ENCODE results near the gene HRC.
"Not testable (repeated sequence)": the region's sequence is repeated elsewhere in the genome, so short reads cannot be mapped to it uniquely, and the experiment has no call there.

Gene HRC

GRCh38 chr19:49149652-49150105, 5.5 kb downstream of the HRC start:
- H4K8ac ChIP-seq (ENCODE audit: low read depth, low read length), result peak overlapping the region; percentile 39
- H4K12ac ChIP-seq (ENCODE audit: low read depth, low read length), result no peak overlapping the region
- H3K4me2 ChIP-seq (ENCODE audit: low read length), result peak overlapping the region; percentile 78
- no peak overlapping the region for H3K4ac ChIP-seq (ENCODE audit: low read depth, low read length)
- peak overlapping the region; percentile 74 for H3K4me3 ChIP-seq (ENCODE audit: low read depth, low read length)
- DNase-seq, result peak; percentile 40 to 71
- H3K36me3 ChIP-seq (ENCODE audit: control insufficient read depth in 1 of 2, insufficient read depth in 2 of 2, low read length in 2 of 2), result no peaks in the 10 kb centered on the region
- peaks cover 12% of the 10 kb centered on the region for H3K9me3 ChIP-seq (ENCODE audit: insufficient read depth, low read depth, low read length)
- peaks cover 2% of the 10 kb centered on the region for H3K79me2 ChIP-seq (ENCODE audit: control insufficient read depth, insufficient read depth, low read length, poor library complexity)
- peak overlapping the region; percentile 29 for H4K91ac ChIP-seq (ENCODE audit: low read depth, low read length)
- peak overlapping the region; percentile 17 for H3K9ac ChIP-seq (ENCODE audit: low read length)
- H2BK120ac ChIP-seq (ENCODE audit: insufficient read depth, low read length, poor library complexity), result peak overlapping the region; percentile 26
- H3K23ac ChIP-seq (ENCODE audit: low read length), result no peak overlapping the region
- H2BK12ac ChIP-seq (ENCODE audit: low read length), result no peak overlapping the region
- H2BK5ac ChIP-seq (ENCODE audit: low read depth, low read length, poor library complexity), result no peak overlapping the region
- H3K27me3 ChIP-seq (ENCODE audit: insufficient read depth, low read length), result no peaks in the 10 kb centered on the region
- peak overlapping the region; percentile 6 for H3K27ac ChIP-seq (ENCODE audit: low read depth, low read length)
- no CpG with 5 or more reads among the region's 23 CpGs for WGBS (ENCODE audit: extremely low coverage, insufficient coverage, insufficient read length)
- peak overlapping the region; percentile 12 for H3K14ac ChIP-seq (ENCODE audit: low read length)
- peak overlapping the region; percentile 21 for H3K18ac ChIP-seq (ENCODE audit: low read length)
- no peak overlapping the region for H2AK5ac ChIP-seq (ENCODE audit: low read length)
- H3K4me1 ChIP-seq (ENCODE audit: control insufficient read depth in 1 of 2, insufficient read depth in 2 of 2, low read length in 2 of 2), result peaks cover 6 to 28% of the 10 kb centered on the region in 2 experiments
- H3K79me1 ChIP-seq (ENCODE audit: low read length), result peaks cover 14% of the 10 kb centered on the region
- H2AFZ ChIP-seq (ENCODE audit: insufficient read depth, low read length, poor library complexity), result peak overlapping the region; percentile 82

- no peak overlapping the region for H3K23ac ChIP-seq (ENCODE audit: low read length)
- H4K91ac ChIP-seq (ENCODE audit: low read depth, low read length), result peak overlapping the region; percentile 30
- peak overlapping the region; percentile 35 for H3K18ac ChIP-seq (ENCODE audit: low read length)
- H3K79me2 ChIP-seq (ENCODE audit: control insufficient read depth, insufficient read depth, low read length, poor library complexity), result peaks cover 2% of the 10 kb centered on the region
- no peak overlapping the region for H3K4ac ChIP-seq (ENCODE audit: low read depth, low read length)
- H3K36me3 ChIP-seq (ENCODE audit: control insufficient read depth in 1 of 2, insufficient read depth in 2 of 2, low read length in 2 of 2), result no peaks in the 10 kb centered on the region
- H3K9me3 ChIP-seq (ENCODE audit: insufficient read depth, low read depth, low read length), result peaks cover 10% of the 10 kb centered on the region
- H2AFZ ChIP-seq (ENCODE audit: insufficient read depth, low read length, poor library complexity), result peak overlapping the region; percentile 53
- no peak overlapping the region for H2AK5ac ChIP-seq (ENCODE audit: low read length)
- no peak overlapping the region for H3K14ac ChIP-seq (ENCODE audit: low read length)
- peak overlapping the region; percentile 78 for H3K4me2 ChIP-seq (ENCODE audit: low read length)
- H4K8ac ChIP-seq (ENCODE audit: low read depth, low read length), result peak overlapping the region; percentile 51
- H3K4me1 ChIP-seq (ENCODE audit: control insufficient read depth in 1 of 2, insufficient read depth in 2 of 2, low read length in 2 of 2), result peaks cover 6 to 28% of the 10 kb centered on the region in 2 experiments
- H3K27ac ChIP-seq (ENCODE audit: low read depth, low read length), result peak overlapping the region; percentile 6
- no peak overlapping the region for H2BK12ac ChIP-seq (ENCODE audit: low read length)
- peak overlapping the region; percentile 74 for H3K4me3 ChIP-seq (ENCODE audit: low read depth, low read length)
- no peak overlapping the region for H4K12ac ChIP-seq (ENCODE audit: low read depth, low read length)
- DNase-seq, result peak; percentile 94 to 96
- H2BK5ac ChIP-seq (ENCODE audit: low read depth, low read length, poor library complexity), result no peak overlapping the region
- H3K79me1 ChIP-seq (ENCODE audit: low read length), result peaks cover 14% of the 10 kb centered on the region
- H3K27me3 ChIP-seq (ENCODE audit: insufficient read depth, low read length), result no peaks in the 10 kb centered on the region
- WGBS (ENCODE audit: extremely low coverage, insufficient coverage, insufficient read length), result no CpG with 5 or more reads among the region's 49 CpGs
- H2BK120ac ChIP-seq (ENCODE audit: insufficient read depth, low read length, poor library complexity), result peak overlapping the region; percentile 26
- no peak overlapping the region for H3K9ac ChIP-seq (ENCODE audit: low read length)
These were observed 6.2 kb downstream of the HRC start for GRCh38 chr19:49148784-49149651.

- WGBS (ENCODE audit: extremely low coverage, insufficient coverage, insufficient read length), result no CpG with 5 or more reads among the region's 11 CpGs
- H3K36me3 ChIP-seq (ENCODE audit: control insufficient read depth in 1 of 2, insufficient read depth in 2 of 2, low read length in 2 of 2), result no peaks in the 10 kb centered on the region
These were observed 7.0 kb downstream of the HRC start for GRCh38 chr19:49148044-49148682.

GRCh38 chr19:49146408-49146770, 8.8 kb downstream of the HRC start:
- not testable (repeated sequence) for H2BK5ac ChIP-seq (ENCODE audit: low read depth, low read length, poor library complexity); H3K79me2 ChIP-seq (ENCODE audit: control insufficient read depth, insufficient read depth, low read length, poor library complexity); H3K18ac ChIP-seq (ENCODE audit: low read length); H2AK5ac ChIP-seq (ENCODE audit: low read length); H2BK12ac ChIP-seq (ENCODE audit: low read length); H4K91ac ChIP-seq (ENCODE audit: low read depth, low read length); H3K4ac ChIP-seq (ENCODE audit: low read depth, low read length); H3K9me3 ChIP-seq (ENCODE audit: insufficient read depth, low read depth, low read length); H3K36me3 ChIP-seq (ENCODE audit: control insufficient read depth in 1 of 2, insufficient read depth in 2 of 2, low read length in 2 of 2); H3K14ac ChIP-seq (ENCODE audit: low read length); DNase-seq; H3K23ac ChIP-seq (ENCODE audit: low read length); H3K27me3 ChIP-seq (ENCODE audit: insufficient read depth, low read length); H3K9ac ChIP-seq (ENCODE audit: low read length); H2AFZ ChIP-seq (ENCODE audit: insufficient read depth, low read length, poor library complexity); H2BK120ac ChIP-seq (ENCODE audit: insufficient read depth, low read length, poor library complexity); H4K12ac ChIP-seq (ENCODE audit: low read depth, low read length); H3K4me3 ChIP-seq (ENCODE audit: low read depth, low read length); H3K27ac ChIP-seq (ENCODE audit: low read depth, low read length); H4K8ac ChIP-seq (ENCODE audit: low read depth, low read length)
- Histone ChIP-seq H3K4me1 (ENCODE audit: control insufficient read depth in 1 of 2, insufficient read depth in 2 of 2, low read length in 2 of 2) (peaks cover 6 to 29% of the 10 kb centered on the region in 2 experiments), H3K79me1 (ENCODE audit: low read length) (peaks cover 14% of the 10 kb centered on the region), H3K4me2 (ENCODE audit: low read length) (peak overlapping the region; percentile 58)
- no CpG with 5 or more reads among the region's 7 CpGs for WGBS (ENCODE audit: extremely low coverage, insufficient coverage, insufficient read length)

More at GRCh38 chr19:49148044-49148682, 7.0 kb downstream of the HRC start:
- Histone ChIP-seq H4K12ac (ENCODE audit: low read depth, low read length) (no peak overlapping the region), H2AFZ (ENCODE audit: insufficient read depth, low read length, poor library complexity) (no peak overlapping the region), H3K79me2 (ENCODE audit: control insufficient read depth, insufficient read depth, low read length, poor library complexity) (peaks cover 2% of the 10 kb centered on the region), H2AK5ac (ENCODE audit: low read length) (no peak overlapping the region), H2BK12ac (ENCODE audit: low read length) (no peak overlapping the region), H4K91ac (ENCODE audit: low read depth, low read length) (no peak overlapping the region), H3K9me3 (ENCODE audit: insufficient read depth, low read depth, low read length) (peaks cover 8% of the 10 kb centered on the region), H3K27me3 (ENCODE audit: insufficient read depth, low read length) (no peaks in the 10 kb centered on the region), H3K79me1 (ENCODE audit: low read length) (peaks cover 14% of the 10 kb centered on the region), H3K4me3 (ENCODE audit: low read depth, low read length) (no peak overlapping the region), H3K4me2 (ENCODE audit: low read length) (peak overlapping the region; percentile 63), H3K23ac (ENCODE audit: low read length) (no peak overlapping the region), H4K8ac (ENCODE audit: low read depth, low read length) (peak overlapping the region; percentile 33), H3K4me1 (ENCODE audit: control insufficient read depth in 1 of 2, insufficient read depth in 2 of 2, low read length in 2 of 2) (peaks cover 6 to 28% of the 10 kb centered on the region in 2 experiments), H3K18ac (ENCODE audit: low read length) (no peak overlapping the region), H3K14ac (ENCODE audit: low read length) (no peak overlapping the region), H2BK120ac (ENCODE audit: insufficient read depth, low read length, poor library complexity) (no peak overlapping the region), H3K9ac (ENCODE audit: low read length) (no peak overlapping the region), H3K27ac (ENCODE audit: low read depth, low read length) (no peak overlapping the region), H2BK5ac (ENCODE audit: low read depth, low read length, poor library complexity) (no peak overlapping the region), H3K4ac (ENCODE audit: low read depth, low read length) (no peak overlapping the region)
- no peak for DNase-seq

Data from trophoblast cell (in vitro differentiated cells and primary cell).